Epidermal melanocyte (primary cell): ENCODE results near the gene SPATA31C2.
"Not testable (repeated sequence)": the region's sequence is repeated elsewhere in the genome, so short reads cannot be mapped to it uniquely, and the experiment has no call there.

Experiments
- DNase-seq: peaks from one replicate; pipeline ENCODE4 v3.0.0; 2011; ENCODE audit warnings: low spot score; ENCODE audit not compliant: insufficient read length

SPATA31C2 gene

DNA sequence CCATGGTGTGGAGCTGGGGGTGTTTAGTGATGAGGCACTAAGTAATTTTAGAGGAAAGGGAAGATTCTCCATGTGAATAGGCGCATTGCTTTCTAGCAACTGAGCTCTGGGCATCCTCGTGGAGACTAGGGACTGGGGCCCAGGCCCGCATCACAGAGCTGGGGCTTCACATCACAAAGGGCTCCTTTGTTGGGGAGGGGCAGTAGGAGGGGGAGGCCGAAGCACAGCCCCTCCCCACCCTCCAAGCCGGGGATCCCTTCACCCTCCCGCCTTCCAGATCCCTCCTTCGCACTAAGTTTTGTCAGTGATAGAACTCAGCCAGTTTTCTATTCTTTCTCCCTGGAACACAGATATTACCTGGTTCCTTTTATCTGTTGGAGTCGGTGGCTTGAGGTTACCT, at the start of gene SPATA31C2:
SPATA31C2 (minus strand) TSS at position 101 of the 400 bp plus-strand sequence; CDS start at position 72, 29 bp downstream.
- DNase-seq: not testable (repeated sequence)

DNA sequence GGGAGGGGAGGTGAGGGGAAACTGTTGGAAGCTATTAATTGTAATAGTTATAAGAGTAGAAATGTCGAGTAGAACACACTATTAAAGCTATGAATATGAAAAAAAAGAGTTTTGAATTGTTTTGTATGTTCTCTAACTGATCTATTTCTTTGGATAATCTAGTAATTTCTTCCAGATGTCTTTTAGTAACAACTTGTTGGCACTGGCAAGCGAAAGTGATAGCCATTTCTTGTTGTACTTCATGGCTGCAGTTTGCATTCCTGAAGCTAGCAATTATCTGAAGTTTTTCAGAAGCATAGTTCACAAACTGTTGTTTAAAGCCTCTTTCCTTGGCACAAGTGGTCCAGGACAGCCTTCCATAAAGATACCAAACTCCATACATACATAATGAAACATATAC, 49.4 kb upstream of the SPATA31C2 start:
- DNase-seq: peak; percentile 18

DNA sequence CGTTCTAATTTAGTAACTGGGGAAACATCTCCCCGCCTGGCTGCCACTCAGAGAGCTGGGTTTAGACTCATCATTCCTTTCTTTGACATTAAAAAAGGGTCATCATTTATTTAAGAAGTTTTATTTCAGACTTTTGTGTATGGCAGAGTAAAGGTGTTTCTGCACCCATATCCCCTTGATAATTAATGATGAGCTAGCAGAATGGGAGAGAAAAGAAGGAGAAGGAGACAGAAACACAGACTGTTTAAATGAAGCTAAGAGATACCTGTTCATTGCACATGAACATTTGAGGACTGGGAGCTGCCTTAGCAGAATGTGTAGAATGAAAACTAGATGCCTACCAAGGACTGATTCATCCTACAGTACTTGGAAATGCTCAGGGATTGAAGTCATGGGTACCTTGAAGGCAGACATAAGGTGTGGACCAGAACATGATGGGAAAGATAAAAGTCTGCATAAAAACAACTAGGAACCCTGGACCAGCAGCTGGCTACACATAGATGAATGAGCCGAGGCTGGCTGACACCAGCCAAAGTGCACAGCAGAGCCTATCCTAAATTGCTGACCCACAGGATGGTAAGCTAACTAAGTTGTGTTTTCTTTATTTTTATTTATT, 48.3 kb upstream of the SPATA31C2 start:
- DNase-seq: no peak

DNA sequence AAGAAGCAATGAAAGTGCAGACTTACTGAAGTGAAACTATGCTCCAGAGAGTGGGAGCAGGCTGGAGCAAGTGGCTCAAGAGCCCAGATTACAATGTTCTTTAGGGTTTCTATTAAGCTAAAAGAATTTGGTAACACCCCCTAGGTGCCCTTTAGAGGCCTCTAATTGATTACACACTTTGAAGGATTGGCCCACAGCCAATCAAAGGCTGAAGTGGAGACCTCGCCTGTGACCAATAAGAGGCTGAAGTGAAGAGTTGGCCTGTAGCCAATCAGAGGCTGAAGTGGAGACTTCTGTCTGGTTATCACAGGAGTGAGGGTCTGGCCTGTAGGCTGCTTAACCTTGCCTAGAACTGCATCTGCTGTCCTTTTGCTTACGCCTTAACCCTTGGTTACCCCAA, 46.7 kb upstream of the SPATA31C2 start:
- DNase-seq: no peak

DNA sequence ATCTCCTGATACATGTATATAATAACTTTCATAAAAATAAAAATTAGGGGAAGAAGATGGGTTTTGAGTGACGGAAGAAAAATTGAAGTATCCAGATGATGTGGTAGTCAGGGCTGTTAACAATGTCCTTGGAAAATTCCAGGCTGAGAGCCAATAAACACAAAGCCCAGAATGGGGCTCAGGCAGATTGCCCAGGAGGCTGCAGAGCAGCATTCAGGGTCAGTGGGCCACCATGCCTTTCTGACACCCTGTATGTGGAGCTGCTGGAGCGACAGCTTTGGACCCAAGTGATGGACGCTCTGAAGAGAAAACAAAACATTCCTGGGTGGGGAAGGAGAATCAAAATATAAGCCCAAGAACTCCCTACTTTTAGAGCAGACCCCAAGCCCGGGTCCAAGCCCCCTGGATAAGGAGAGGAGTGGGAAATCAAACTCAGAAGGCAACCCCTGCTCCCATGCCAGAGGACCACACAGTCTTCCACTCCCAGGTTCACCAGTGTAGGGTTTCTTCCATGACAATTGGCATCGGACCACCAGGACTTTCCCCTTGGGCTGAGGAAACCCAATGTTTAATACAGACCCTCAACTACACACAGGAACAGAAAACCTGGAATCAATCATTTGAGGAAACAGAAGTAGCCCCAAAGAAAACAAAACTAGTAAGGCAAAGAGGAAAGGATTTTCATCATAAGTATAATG, 45.7 kb upstream of the SPATA31C2 start:
- DNase-seq: no peak

DNA sequence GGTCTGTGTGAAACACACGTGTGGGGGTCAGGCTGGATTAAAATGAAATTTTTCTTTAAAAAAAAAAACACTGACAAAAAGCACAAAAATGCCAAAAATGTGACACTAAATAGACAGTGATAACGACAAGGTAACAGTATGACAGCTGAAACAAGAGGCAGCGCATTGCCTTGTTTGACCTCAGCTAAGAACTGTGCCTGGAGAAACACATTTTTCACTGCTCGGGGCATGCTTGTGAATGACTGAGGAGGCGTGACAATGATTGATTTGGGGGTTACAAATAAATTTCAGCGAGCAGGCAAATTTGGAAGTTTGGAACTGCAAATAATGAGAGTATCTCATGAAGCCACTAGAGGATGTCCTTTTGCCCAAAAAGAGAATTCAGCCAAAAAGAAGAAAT, 44.2 kb upstream of the SPATA31C2 start:
- no peak for DNase-seq

DNA sequence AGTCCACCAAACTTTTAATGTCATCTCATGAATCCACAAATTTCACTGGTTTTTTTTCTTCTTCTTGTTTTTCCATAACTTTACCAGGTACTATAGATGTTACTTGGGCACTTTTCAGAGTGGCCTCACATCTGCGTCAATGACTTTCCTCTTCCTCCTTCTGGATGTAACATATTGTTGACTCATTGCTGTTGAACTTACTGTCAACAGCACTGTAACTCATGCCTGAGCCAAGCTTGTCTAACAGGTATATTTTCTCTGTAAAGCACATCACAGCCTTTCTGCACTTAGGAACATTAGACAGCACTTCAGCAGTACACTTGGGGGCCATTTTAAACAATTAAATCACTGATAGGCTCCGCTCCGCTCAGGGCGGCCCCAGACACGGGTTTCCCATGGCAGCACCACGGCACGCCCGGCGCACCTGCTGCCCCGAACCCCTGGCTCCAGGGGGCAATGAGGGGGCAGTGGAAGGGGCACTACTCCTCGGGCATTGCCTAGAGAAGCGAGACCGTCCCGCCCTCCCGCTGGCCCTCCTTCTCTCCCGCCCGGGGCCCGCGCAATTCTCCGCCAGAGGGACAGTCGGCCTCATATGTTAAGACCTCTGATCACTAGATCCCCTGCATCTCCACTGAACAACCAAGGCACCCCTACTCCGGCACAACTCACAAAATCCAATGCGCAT, 41.9 kb upstream of the SPATA31C2 start:
- no peak for DNase-seq

DNA sequence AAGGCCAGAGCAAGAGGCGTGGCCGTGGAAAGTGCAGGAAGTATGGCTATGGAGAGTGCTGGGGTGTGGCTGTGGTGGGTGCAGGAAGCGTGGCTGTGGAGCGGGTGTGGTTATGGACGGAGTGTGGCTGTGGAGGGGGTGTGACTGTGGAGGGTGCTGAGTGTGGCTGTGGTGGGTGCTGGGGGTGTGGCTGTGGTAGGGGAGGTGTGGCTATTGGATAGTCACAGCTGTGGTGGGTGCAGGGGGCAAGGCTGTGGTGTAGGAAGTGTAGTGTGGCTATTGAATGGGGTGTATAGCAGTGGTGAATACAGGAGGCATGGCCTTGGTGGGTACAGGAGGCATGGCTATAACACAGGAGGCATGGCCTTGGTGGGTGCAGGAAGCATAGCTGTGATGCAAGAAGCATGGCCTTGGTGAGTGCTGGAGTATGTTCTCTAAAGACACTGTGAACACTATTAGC, 40.8 kb upstream of the SPATA31C2 start:
- no peak for DNase-seq

DNA sequence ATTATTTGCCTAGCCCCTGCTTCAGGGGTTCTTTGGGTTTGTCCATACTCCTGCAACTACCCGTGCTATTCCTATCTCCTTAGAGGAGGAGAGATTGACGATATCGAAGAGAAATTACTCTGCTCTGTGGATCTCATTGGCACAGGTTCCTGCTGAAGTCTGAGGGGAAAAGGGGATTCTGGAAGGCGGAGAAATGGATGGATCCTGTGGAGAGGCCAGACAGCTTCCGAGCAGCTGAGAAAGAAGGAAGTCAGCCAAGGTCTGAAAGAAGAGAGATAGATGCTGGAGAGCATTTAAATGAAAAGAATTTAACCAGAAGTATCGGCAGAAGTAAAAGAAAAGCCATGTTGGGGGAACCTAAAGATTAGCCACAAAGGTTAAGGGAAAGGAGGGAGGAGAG, 40.4 kb upstream of the SPATA31C2 start:
- no peak for DNase-seq

DNA sequence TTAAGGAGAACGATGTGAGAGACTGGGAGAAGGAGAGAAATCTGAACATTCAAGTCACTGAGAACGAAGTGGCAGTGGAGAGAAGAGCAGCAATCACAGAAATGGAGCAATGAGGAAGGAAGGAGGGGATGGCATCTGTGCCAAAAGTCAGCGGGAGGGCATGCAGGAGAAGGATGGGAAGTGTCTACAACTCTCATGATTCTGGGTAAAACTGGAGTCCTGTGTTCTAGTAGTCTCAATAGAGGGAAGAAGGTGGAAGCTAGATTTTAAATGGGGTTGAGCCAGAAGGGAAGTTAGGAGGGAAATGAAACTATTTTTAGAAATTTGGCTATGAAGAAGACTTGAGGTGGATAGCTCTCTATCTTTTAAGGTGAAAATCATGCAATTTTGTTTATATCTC, 39.1 kb upstream of the SPATA31C2 start:
- no peak for DNase-seq

DNA sequence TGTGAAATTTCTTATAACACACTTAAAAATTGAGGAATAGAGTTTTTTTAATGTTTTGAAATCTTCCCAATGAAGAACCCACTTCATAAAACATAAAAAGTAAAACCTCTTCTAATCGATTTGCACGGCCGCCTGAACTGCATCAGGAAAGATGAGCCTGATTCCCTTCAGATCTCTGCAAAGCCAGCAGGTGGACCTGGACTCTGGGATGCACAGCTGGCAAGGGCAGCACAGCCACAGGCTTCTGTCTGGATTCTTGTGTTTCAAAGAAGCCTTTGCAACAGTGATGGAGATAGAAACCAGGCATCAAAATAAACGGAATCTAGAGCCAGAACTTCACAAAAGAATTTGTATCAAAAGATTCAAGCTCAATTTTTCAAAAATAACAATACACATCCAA, 36.0 kb upstream of the SPATA31C2 start:
- no peak for DNase-seq

DNA sequence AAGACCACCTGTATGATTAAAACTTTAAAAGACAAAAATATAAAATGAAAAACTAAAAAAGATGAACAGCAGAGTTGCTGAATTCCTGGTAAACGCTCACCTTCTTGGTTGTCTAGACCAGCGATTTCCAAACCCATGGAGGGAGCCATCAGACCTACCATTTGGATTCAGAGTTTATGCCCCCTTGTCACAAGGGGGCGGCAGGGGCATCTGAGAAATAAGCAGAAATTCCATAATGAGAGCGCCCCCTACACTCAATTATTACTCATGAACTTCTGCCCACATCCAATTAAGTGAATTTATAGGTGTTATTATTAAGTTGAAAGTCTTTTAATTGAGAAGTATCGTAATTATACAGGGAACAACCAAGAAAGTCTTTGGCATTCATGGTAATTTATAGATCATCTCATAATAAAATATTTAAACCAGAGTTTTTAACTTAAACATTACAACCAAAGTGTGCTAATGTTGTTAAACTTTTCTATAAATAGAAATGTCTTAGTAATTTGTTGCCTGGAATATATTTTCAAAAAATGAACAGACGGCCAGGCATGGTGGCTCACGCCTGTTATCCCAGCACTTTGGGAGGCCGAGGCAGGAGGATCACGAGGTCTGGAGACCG, 35.2 kb upstream of the SPATA31C2 start:
- peak; percentile 18 for DNase-seq

DNA sequence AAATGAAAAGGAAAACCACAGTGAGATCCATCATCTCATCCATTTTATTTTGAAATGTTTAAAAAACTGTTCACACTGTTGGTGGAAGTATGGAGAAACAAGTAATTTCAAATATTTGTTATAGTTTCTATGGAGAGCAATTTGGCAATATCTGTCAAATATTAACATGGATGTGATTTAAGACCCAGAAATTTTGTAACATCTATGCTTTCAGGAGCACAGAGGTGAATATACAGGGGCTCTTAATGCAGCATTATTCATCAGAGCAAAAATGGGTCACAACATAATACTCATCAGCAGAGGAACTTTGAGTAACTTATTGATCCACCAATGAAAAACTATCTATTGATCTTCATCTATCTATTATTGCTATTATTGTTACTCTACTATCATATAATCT, 31.4 kb upstream of the SPATA31C2 start:
- DNase-seq: no peak

DNA sequence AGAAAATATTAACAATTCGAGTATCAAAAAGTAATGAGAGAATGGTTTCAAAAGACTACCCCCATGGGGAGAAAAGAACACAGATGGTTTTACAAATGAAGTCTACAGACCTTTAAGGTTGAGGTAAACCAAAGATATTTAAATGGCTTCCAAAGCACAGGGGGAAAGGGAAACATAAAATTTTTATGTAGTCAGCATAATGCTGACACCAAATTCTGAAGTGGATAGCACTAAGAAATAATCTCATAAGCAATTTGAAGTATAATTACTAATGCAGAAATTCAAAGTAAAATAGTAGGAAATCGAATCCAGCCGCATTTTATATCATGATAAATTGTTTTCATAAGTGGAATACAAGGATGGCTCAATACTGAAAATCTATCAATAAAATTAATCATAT, 30.3 kb upstream of the SPATA31C2 start:
- DNase-seq: no peak

DNA sequence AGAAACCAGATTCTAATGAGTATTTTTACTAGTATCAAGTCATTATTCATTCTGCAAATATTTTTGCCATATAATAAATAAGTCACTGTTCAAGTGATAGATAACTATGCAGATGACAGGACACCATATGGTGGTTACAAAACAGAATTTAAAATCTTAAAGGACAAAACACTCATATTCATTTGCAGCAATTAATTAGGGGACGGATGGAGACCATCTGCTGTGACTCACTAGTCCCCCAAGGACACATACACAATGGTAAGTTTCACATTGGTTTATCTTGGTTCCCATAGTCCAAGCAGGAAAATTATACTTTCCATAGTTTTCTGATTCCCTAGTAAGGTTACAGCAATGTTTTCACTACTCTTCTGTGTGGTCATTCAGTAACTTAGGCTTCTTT, 28.4 kb upstream of the SPATA31C2 start:
- no peak for DNase-seq

DNA sequence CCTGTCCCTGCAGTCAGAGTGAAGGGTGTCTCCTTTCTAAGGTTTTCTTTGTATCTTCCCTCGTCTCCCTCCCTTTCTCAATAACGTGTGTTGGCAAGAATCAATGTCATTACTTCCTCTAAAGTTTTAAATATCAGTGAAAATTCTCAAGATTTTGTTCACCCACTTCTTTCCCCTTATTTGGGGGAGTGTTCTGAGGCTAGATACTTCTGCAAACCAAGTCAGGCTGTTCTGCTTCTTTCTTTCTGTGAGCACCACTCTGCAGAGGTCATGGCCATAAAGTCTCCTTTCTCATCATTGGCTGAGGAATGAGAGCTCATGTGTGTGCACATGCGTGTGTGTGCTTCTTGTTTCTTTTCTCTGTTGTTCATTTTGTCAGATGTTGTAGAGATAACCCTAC, 26.6 kb upstream of the SPATA31C2 start:
- DNase-seq: no peak

DNA sequence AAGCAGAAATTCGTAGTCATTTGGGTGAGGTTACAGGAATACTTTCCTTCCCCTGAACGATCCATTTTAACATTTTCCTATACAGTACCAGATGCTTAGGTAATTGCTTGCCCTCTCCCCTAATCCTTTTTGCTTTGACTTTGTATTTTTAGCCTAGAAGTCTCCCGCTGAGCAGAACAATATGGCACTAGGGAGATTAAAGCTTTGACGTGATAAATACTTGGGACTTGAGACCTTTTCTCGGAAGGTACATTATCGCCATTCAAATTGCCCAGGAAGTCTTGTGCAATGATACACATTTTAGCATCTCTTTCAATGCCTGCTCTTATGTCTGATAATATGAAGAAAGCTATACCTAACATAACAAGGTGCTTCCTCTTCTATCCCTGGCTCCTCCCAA, 22.9 kb upstream of the SPATA31C2 start:
- DNase-seq: no peak

DNA sequence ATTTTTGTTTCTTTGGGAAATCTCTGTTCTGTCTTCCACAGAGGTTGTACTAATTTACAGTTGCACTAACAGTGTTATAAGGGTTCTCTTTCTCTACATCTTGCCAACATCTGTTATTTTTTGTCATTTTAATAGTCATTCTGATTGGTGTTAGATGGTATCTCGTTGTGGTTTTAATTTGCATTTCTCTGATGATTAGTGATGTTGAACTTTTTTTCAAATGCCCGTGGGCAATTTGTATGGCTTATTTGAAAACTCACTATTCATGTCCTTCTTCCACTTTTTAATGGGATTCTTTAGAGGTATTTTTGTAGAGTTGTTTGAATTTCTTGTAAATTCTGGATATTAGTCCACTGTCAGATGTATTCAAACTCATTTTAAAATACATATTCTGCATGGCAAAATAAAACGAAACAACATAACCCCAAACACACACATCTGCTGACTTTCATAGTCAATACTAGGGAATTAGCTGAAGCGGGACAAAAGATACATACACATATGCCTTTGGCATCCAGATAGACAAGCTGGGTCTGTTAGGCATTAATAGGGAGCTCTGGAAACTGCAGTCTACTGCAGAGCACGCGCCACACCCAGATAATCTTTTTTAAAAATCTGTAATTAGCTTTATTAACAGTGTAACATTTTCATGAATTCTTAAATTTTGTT, 5.8 kb upstream of the SPATA31C2 start:
- DNase-seq: no peak

DNA sequence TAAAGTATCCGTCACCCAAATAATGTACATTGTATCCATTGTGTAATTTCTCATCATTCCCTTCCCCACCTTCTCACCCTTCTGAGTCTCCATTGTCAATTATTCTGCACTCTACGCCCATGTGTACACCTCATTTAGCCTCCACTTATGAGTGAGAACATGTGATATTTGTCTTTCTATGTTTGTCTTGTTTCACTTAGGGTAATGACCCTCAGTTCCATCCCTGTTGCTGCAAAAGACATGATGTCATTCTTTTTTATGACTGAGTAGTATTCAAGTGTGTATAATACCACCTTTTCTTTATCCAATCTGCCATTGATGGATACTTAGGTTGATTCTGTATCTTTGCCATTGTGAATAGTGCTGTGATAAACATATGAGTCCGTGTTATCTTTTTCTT, 4.9 kb upstream of the SPATA31C2 start:
- DNase-seq: no peak

DNA sequence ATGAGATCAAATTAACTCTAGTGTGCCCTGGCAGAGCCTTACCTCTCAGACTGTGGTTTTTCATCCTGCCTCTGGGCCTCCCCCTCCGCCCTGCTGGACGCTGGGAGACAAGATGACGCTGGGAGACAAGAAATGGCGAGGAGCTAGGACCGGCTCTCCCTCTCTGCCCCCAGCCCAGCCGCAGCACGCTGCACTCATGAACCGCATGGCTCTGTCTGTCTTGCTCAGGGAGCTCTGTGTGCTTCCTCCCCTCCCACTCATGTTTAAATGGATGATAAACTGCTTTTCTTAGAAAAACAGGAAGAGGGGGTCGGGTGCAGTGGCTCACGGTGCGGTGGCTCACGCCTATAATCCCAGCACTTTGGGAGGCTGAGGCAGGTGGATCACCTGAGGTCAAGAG, 4.7 kb downstream of the SPATA31C2 start:
- not testable (repeated sequence) for DNase-seq

DNA sequence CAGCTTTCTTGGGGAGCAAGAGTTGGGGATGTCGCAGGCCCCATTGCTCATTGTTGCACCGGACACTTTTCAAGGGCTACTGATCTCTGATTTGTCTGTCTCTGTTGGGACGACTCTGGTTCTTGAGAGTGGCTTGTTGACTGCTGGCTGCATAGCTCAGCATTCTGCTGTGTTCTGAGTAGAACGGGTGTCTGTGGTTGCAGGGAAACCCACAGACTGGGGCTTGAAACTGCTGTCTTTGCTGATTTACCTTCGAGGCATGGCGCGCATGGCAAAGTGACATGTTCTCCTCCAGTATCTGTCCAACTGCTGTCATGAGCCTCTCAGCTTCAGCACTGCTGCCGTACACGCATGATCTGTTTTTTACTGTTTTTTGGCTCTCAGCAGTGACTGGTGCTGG, 8.7 kb downstream of the SPATA31C2 start:
- DNase-seq: not testable (repeated sequence)
